ENCODE measurements around the gene ALG3. TPM values are rescaled to one million over a fixed set of nuclear protein-coding genes. Genes with fewer than 3 reads are reported as not detected.
A peak's percentile ranks its signal among the peaks of the same experiment; 100 is the strongest.

Gene ALG3
- total RNA-seq, 1 experiment from 2014 or later = 62.2 TPM

GRCh38 chr3:184258926-184259325 is 10.2 kb upstream of the ALG3 start:
- Histone ChIP-seq H3K23me2 (ENCODE audit: insufficient read length, low read depth, low read length, poor library complexity, severe bottlenecking) (peaks cover 21% of the 10 kb centered on the region), H3K79me2 (ENCODE audit: insufficient read depth, low read length) (no peaks in the 10 kb centered on the region), H4K5ac (ENCODE audit: insufficient read length, low read depth, low read length) (no peak overlapping the region), H3K27me3 (ENCODE audit: insufficient read depth, low read length) (peaks cover 14% of the 10 kb centered on the region; the same call in 1 of the 2 replicates), H4K8ac (replicated peaks; ENCODE audit: insufficient read length, low read depth, low read length) (no peak overlapping the region), H2AFZ (ENCODE audit: low read length) (no peak overlapping the region), H3K9me3 (ENCODE audit: control insufficient read depth, low read depth, low read length) (no peaks in the 10 kb centered on the region), H2BK5ac (ENCODE audit: insufficient read length, low read length) (no peak overlapping the region), H3K18ac (ENCODE audit: insufficient read length, low read depth, low read length) (no peak overlapping the region), H2BK15ac (ENCODE audit: low read depth, low read length) (no peak overlapping the region), H2AK5ac (ENCODE audit: insufficient read length, low read length) (no peak overlapping the region), H4K91ac (ENCODE audit: insufficient read length, low read depth, low read length) (no peak overlapping the region), H3K23ac (ENCODE audit: insufficient read length, low read depth, low read length) (no peak overlapping the region), H2BK20ac (ENCODE audit: low read depth, low read length, poor library complexity, severe bottlenecking) (no peak overlapping the region), H3K56ac (ENCODE audit: insufficient read length, low read depth, low read length) (no peak overlapping the region), H3K27ac (ENCODE audit: insufficient read length, low read depth, low read length) (no peak overlapping the region), H3K4me1 (ENCODE audit: insufficient read depth, low read length) (no peaks in the 10 kb centered on the region), H3K14ac (ENCODE audit: insufficient read depth, low read length) (no peak overlapping the region), H3K4me2 (ENCODE audit: insufficient read depth, insufficient read length, low read length) (peak overlapping the region; percentile 21), H3K9ac (ENCODE audit: extremely low read depth, insufficient read length, low read length) (no peak overlapping the region), H2BK120ac (ENCODE audit: low read depth, low read length, poor library complexity, severe bottlenecking) (no peak overlapping the region), H3K79me1 (ENCODE audit: insufficient read depth, low read depth, low read length, poor library complexity, severe bottlenecking) (no peaks in the 10 kb centered on the region), H2BK12ac (ENCODE audit: insufficient read length, low read depth, low read length) (no peak overlapping the region), H3T11ph (ENCODE audit: low read length) (no peak overlapping the region), H4K20me1 (ENCODE audit: control insufficient read depth, insufficient read depth, insufficient read length) (no peaks in the 10 kb centered on the region), H3K4ac (ENCODE audit: low read depth, low read length) (no peak overlapping the region)
- DNase-seq = no peak
- TF ChIP-seq CTCF (conservative IDR thresholded peaks at IDR 0.05) = no peak
- Mint-ChIP-seq H3K4me3 (peak overlapping the region; percentile 62 to 68; a peak in 2 of 5 replicates), H3K36me3 (ENCODE audit: insufficient read depth in 1 of 3, low read depth in 3 of 3) (peaks cover 0 to 8% (median 2%) of the 10 kb centered on the region in 3 experiments; a peak in 3 of 7 replicates), H3K4me1 (peaks cover 19 to 21% of the 10 kb centered on the region in 2 experiments), H3K27me3 (ENCODE audit: low read depth) (peaks cover 59% of the 10 kb centered on the region), H3K27ac (no peak overlapping the region), H3K9me3 (no peaks in the 10 kb centered on the region)
- WGBS (ENCODE audit: extremely low coverage, insufficient read length, low lambda C conversion rate) = no CpG with 5 or more reads among the region's 5 CpGs
